Neural progenitor cell (in vitro differentiated cells): ENCODE measurements around the gene ZNF616. TPM values are rescaled to one million over a fixed set of nuclear protein-coding genes. Genes with fewer than 3 reads are reported as not detected.

Experiments
- DNase-seq: peaks from one replicate; pipeline ENCODE4 v3.0.0-alpha.2; 2016; ENCODE audit warnings: low spot score
- H2AFZ ChIP-seq: fragments of 200-600 bp; sonication (generic); replicated peaks from 2 replicates; pipeline ENCODE4 v1.6.1; 2016; ENCODE audit warnings: antibody characterized with exemption
- H3F3A ChIP-seq: fragments of 200-600 bp; sonication (generic); 2 replicates; pipeline ENCODE4 v1.6.1; 2016; ENCODE audit warnings: antibody characterized with exemption, low read depth
- H3K27ac ChIP-seq: fragments of 200-600 bp; sonication (generic); 2 replicates; pipeline ENCODE4 v1.5.1; 2016; ENCODE audit warnings: mild to moderate bottlenecking
- H3K27me3 ChIP-seq: fragments of 200-600 bp; sonication (generic); 2 replicates; pipeline ENCODE4 v1.6.1; 2016; ENCODE audit warnings: mild to moderate bottlenecking, moderate library complexity
- H3K36me3 ChIP-seq: fragments of 200-600 bp; sonication (generic); 2 replicates; pipeline ENCODE4 v1.5.1; 2016
- H3K4me1 ChIP-seq: fragments of 200-600 bp; sonication (generic); 2 replicates; pipeline ENCODE4 v1.6.1; 2016; ENCODE audit warnings: mixed run types
- H3K4me2 ChIP-seq: fragments of 200-600 bp; sonication (generic); 2 replicates; pipeline ENCODE4 v1.6.1; 2016
- H3K4me3 ChIP-seq: fragments of 200-600 bp; sonication (generic); 2 replicates; pipeline ENCODE4 v1.5.1; 2016
- H3K79me2 ChIP-seq: fragments of 200-600 bp; sonication (generic); 2 replicates; pipeline ENCODE4 v1.6.1; 2016; ENCODE audit warnings: low read depth
- H3K9ac ChIP-seq: fragments of 200-600 bp; sonication (generic); 2 replicates; pipeline ENCODE4 v1.6.1; 2016
- H3K9me3 ChIP-seq: fragments of 200-600 bp; sonication (generic); 2 replicates; pipeline ENCODE4 v1.5.1; 2016; ENCODE audit warnings: low read depth
- H4K20me1 ChIP-seq: fragments of 200-600 bp; sonication (generic); 2 replicates; pipeline ENCODE4 v1.6.1; 2016; ENCODE audit warnings: low read depth
- H3K27ac Mint-ChIP-seq: 3 replicates; pipeline ENCODE4 v1.8.0; 2021; ENCODE audit warnings: mixed read lengths
- H3K27me3 Mint-ChIP-seq: 2 replicates; pipeline ENCODE4 v1.8.0; 2022; ENCODE audit warnings: low read depth, mild to moderate bottlenecking, inconsistent platforms, moderate library complexity, mixed read lengths; ENCODE audit not compliant: insufficient read depth
- H3K36me3 Mint-ChIP-seq: 3 replicates; pipeline ENCODE4 v1.8.0; 2021; ENCODE audit warnings: mixed read lengths
- H3K4me1 Mint-ChIP-seq: 3 replicates; pipeline ENCODE4 v1.8.0; 2021; ENCODE audit warnings: mixed read lengths
- H3K4me3 Mint-ChIP-seq: 3 replicates; pipeline ENCODE4 v1.8.0; 2021; ENCODE audit warnings: mild to moderate bottlenecking, moderate library complexity, mixed read lengths
- H3K9me3 Mint-ChIP-seq: 3 replicates; pipeline ENCODE4 v1.8.0; 2020; ENCODE audit warnings: mixed read lengths
- CTCF ChIP-seq: fragments of 200-600 bp; sonication (generic); IDR thresholded peaks from 2 replicates; pipeline ENCODE4 v1.5.1; 2017; ENCODE audit warnings: antibody characterized with exemption, mild to moderate bottlenecking
- EZH2 ChIP-seq: fragments of 200-600 bp; sonication (generic); IDR thresholded peaks from 2 replicates; pipeline ENCODE4 v1.6.1; 2017; ENCODE audit warnings: antibody characterized with exemption, mild to moderate bottlenecking, moderate library complexity
- EZH2phosphoT487 ChIP-seq: fragments of 200-600 bp; sonication (generic); IDR thresholded peaks from 2 replicates; pipeline ENCODE4 v1.6.1; 2017; ENCODE audit warnings: antibody characterized with exemption
- total RNA-seq: library from RNA; depleted of rRNA; stranded (reverse); fragments of >200 nt; gene quantifications from 2 replicates; pipeline ENCODE4 v1.2.3, GENCODE V29; 2015; ENCODE audit warnings: low replicate concordance

ZNF616 gene
- total RNA-seq, result 26.8 and 38.4 TPM in 2 replicates

GRCh38 chr19:52139252-52140031, at the start of gene ZNF616:
TSS of gene ZNF616 (minus strand) at chr19:52139938. CDS start at chr19:52130512, 9,426 bp downstream.
- Histone ChIP-seq H3K9ac (peak within 1 kb of the TSS; percentile 72), H3K36me3 (peaks cover 9% of the 10 kb centered on the region), H3F3A (peaks cover 22% of the 10 kb centered on the region), H3K4me1 (peaks cover 6% of the 10 kb centered on the region), H3K27me3 (no peaks in the 10 kb centered on the region), H3K4me2 (peak within 1 kb of the TSS; percentile 92), H4K20me1 (no peaks in the 10 kb centered on the region), H3K27ac (peak within 1 kb of the TSS; percentile 88), H3K79me2 (peaks cover 47% of the 10 kb centered on the region), H2AFZ (peak within 1 kb of the TSS; percentile 91), H3K9me3 (peaks cover 5% of the 10 kb centered on the region), H3K4me3 (peak within 1 kb of the TSS; percentile 88)
- Mint-ChIP-seq H3K4me1 (peaks cover 11% of the 10 kb centered on the region), H3K9me3 (peaks cover 55% of the 10 kb centered on the region), H3K27ac (peak within 1 kb of the TSS; percentile 39), H3K27me3 (peaks cover 12% of the 10 kb centered on the region), H3K36me3 (peaks cover 35% of the 10 kb centered on the region), H3K4me3 (peak within 1 kb of the TSS; percentile 96)
- DNase-seq, result peak; percentile 97
- TF ChIP-seq CTCF (peak; percentile 80), EZH2 (no peak)

DNA sequence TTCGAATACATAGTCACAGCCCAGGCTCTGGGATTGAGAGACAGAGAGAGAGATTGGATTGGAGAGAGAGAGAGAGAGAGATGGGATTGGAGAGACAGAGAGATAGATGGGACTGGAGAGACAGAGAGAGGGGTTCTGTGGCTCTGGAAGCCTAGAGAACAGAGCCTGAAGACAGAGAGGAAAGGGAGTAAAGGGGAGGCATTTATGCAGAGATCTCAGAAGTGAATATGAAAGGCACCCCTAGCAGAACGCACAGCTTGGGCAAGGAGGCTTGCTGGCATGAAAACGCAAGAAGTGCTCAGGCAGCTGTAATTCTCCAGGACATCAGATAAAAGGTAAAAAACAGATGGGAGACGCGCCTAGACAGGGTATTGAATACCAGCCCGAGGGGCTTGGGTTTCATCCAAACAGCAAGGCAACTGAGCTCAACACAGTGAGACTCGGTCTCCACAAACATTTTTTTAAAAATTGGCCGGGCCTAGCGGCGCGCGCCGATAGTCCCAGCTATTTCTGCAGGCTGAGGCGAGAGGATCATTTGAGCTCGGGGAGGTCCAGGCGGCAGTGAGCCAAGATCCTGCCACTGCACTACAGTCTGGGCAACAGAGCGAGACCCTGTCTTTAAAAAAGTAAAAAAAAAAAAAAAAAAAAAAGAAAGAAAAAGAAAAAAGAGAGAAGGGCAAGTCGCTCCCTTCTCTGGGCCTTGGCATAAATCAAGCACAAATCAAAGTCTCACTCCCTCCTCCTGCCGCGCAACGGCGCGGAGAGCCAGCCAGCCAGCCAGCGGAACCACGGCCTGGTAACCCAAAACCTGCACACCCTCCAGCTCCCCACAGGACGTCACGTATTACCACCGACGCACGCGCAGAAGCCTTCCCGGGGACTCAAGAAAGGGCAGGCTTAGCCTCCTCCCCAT, 49.3 kb upstream of the ZNF616 start:
- peaks cover 21% of the 10 kb centered on the region for H3K4me1 Mint-ChIP-seq
- Histone ChIP-seq H4K20me1 (peaks cover 25% of the 10 kb centered on the region), H3K27me3 (no peaks in the 10 kb centered on the region), H3F3A (peaks cover 12% of the 10 kb centered on the region), H3K4me2 (peak overlapping the region; percentile 82), H3K9ac (peak overlapping the region; percentile 30), H3K4me1 (peaks cover 17% of the 10 kb centered on the region), H3K36me3 (peaks cover 5% of the 10 kb centered on the region), H3K9me3 (no peaks in the 10 kb centered on the region), H3K4me3 (peak overlapping the region; percentile 53), H3K79me2 (peaks cover 45% of the 10 kb centered on the region), H2AFZ (peak overlapping the region; percentile 70), H3K27ac (peak overlapping the region; percentile 75)
- DNase-seq, result no peak
- peak overlapping the region; percentile 96 for H3K4me3 Mint-ChIP-seq
- H3K27me3 Mint-ChIP-seq, result peaks cover 5% of the 10 kb centered on the region
- H3K9me3 Mint-ChIP-seq, result peaks cover 18% of the 10 kb centered on the region
- H3K36me3 Mint-ChIP-seq, result peaks cover 21% of the 10 kb centered on the region
- TF ChIP-seq EZH2 (no peak), CTCF (no peak), EZH2phosphoT487 (no peak)
- peak overlapping the region; percentile 100 for H3K27ac Mint-ChIP-seq

GRCh38 chr19:52187407-52187806, 47.7 kb upstream of the ZNF616 start:
- Mint-ChIP-seq H3K9me3 (peaks cover 13% of the 10 kb centered on the region), H3K4me1 (peaks cover 19% of the 10 kb centered on the region), H3K36me3 (peaks cover 9% of the 10 kb centered on the region), H3K4me3 (no peak overlapping the region), H3K27ac (no peak overlapping the region), H3K27me3 (peaks cover 8% of the 10 kb centered on the region)
- no peak overlapping the region for H3K4me3 ChIP-seq
- DNase-seq, result no peak
- H3K9ac ChIP-seq, result no peak overlapping the region
- TF ChIP-seq EZH2phosphoT487 (no peak), EZH2 (no peak), CTCF (no peak)
- H3K4me1 ChIP-seq, result peaks cover 17% of the 10 kb centered on the region
- H3F3A ChIP-seq, result peaks cover 12% of the 10 kb centered on the region
- H3K27me3 ChIP-seq, result no peaks in the 10 kb centered on the region
- no peak overlapping the region for H2AFZ ChIP-seq
- no peaks in the 10 kb centered on the region for H3K36me3 ChIP-seq
- H3K9me3 ChIP-seq, result no peaks in the 10 kb centered on the region
- H4K20me1 ChIP-seq, result peaks cover 14% of the 10 kb centered on the region
- H3K4me2 ChIP-seq, result no peak overlapping the region
- peaks cover 28% of the 10 kb centered on the region for H3K79me2 ChIP-seq
- no peak overlapping the region for H3K27ac ChIP-seq
